WTC11 (cell line): ENCODE results near the gene ZC3H12D. TPM values are rescaled to one million over a fixed set of nuclear protein-coding genes. Genes with fewer than 3 reads are reported as not detected.
"Not testable (repeated sequence)": the region's sequence is repeated elsewhere in the genome, so short reads cannot be mapped to it uniquely, and the experiment has no call there.

Experiments used
- ATAC-seq: fragments of 200-7000 bp; cut with Tn5 transposase; 2 replicates; pipeline ENCODE4 v1.10.0; 2021; ENCODE audit warnings: mild to moderate bottlenecking, moderate library complexity
- CTCF ChIA-PET: fragments of 300-600 bp; sonication (Branson Sonifier 250); formaldehyde crosslinking; loops from one replicate; lab custom pipeline; 2021; ENCODE audit warnings: antibody characterized with exemption; lab: Charles Lee
- POLR2A ChIA-PET: fragments of 350-600 bp; sonication (Branson Sonifier 250); formaldehyde crosslinking; loops from one replicate; lab custom pipeline; 2021; ENCODE audit warnings: antibody characterized with exemption; lab: Charles Lee
- DNase-seq: peaks from one replicate; pipeline ENCODE4 v3.0.0; 2021; ENCODE audit warnings: low spot score
- H3K27ac Mint-ChIP-seq: 2 replicates; pipeline ENCODE4 v1.8.0; 2021; ENCODE audit warnings: mixed read lengths
- H3K27me3 Mint-ChIP-seq: 2 replicates; pipeline ENCODE4 v1.8.0; 2021; ENCODE audit warnings: low read depth, mild to moderate bottlenecking, moderate library complexity, mixed read lengths
- H3K36me3 Mint-ChIP-seq: 2 replicates; pipeline ENCODE4 v1.8.0; 2021; ENCODE audit warnings: mixed read lengths
- H3K4me1 Mint-ChIP-seq: 2 replicates; pipeline ENCODE4 v1.8.0; 2022; ENCODE audit warnings: mixed read lengths
- H3K4me3 Mint-ChIP-seq: 2 replicates; pipeline ENCODE4 v1.8.0; 2021; ENCODE audit warnings: mild to moderate bottlenecking, moderate library complexity, mixed read lengths
- H3K9me3 Mint-ChIP-seq: 2 replicates; pipeline ENCODE4 v1.8.0; 2021; ENCODE audit warnings: mixed read lengths
- CREM ChIP-seq: sonication (generic); formaldehyde crosslinking; IDR thresholded peaks from 2 replicates; pipeline ENCODE4 v1.8.1; 2022; ENCODE audit warnings: mild to moderate bottlenecking, missing genetic modification reagents, moderate library complexity
- ETV6 ChIP-seq: sonication (generic); formaldehyde crosslinking; IDR thresholded peaks from 2 replicates; pipeline ENCODE4 v1.8.1; 2022; ENCODE audit warnings: mild to moderate bottlenecking, missing genetic modification reagents
- MYBL2 ChIP-seq: sonication (generic); formaldehyde crosslinking; IDR thresholded peaks from 2 replicates; pipeline ENCODE4 v1.8.1; 2023; ENCODE audit warnings: mild to moderate bottlenecking, moderate library complexity, missing genetic modification reagents
- NFYB ChIP-seq: sonication (generic); formaldehyde crosslinking; conservative IDR thresholded peaks from 2 replicates; pipeline ENCODE4 v1.8.0; 2022; ENCODE audit warnings: low read depth, missing genetic modification reagents
- NR1H2 ChIP-seq: sonication (generic); formaldehyde crosslinking; IDR thresholded peaks from 2 replicates; pipeline ENCODE4 v1.9.0; 2021; ENCODE audit warnings: mild to moderate bottlenecking, moderate library complexity, missing genetic modification reagents
- PRRX2 ChIP-seq: fragments of 250-450 bp; sonication (Bioruptor Pico); IDR thresholded peaks from 2 replicates; pipeline ENCODE4 v1.8.0; 2021; ENCODE audit warnings: mild to moderate bottlenecking
- TEAD4 ChIP-seq: sonication (generic); formaldehyde crosslinking; IDR thresholded peaks from 2 replicates; pipeline ENCODE4 v1.8.0; 2022; ENCODE audit warnings: mild to moderate bottlenecking, missing genetic modification reagents
- ZNF121 ChIP-seq: sonication (generic); formaldehyde crosslinking; IDR thresholded peaks from 2 replicates; pipeline ENCODE4 v1.8.0; 2023; ENCODE audit warnings: missing genetic modification reagents
- ZNF416 ChIP-seq: fragments of 250-450 bp; sonication (Bioruptor Pico); IDR thresholded peaks from 2 replicates; pipeline ENCODE4 v1.9.0; 2021; ENCODE audit warnings: mild to moderate bottlenecking, inconsistent platforms
- ZNF671 ChIP-seq: fragments of 250-450 bp; sonication (Bioruptor Pico); IDR thresholded peaks from 2 replicates; pipeline ENCODE4 v1.8.0; 2021; ENCODE audit warnings: mild to moderate bottlenecking
- total RNA-seq: library from RNA; stranded (reverse); gene quantifications from 3 replicates; pipeline ENCODE4 v1.2.3, GENCODE V29; 2021
- TF ChIP-seq, protein P1 (sequence below): fragments of 200-600 bp; IDR thresholded peaks from 2 replicates; pipeline ENCODE4 v1.8.0; 2022; ENCODE audit warnings: antibody characterized with exemption
- TF ChIP-seq, protein P2 (sequence below): sonication (generic); formaldehyde crosslinking; IDR thresholded peaks from 2 replicates; pipeline ENCODE4 v1.8.1; 2023; ENCODE audit warnings: mild to moderate bottlenecking, missing genetic modification reagents
- TF ChIP-seq, protein P3 (sequence below): sonication (generic); formaldehyde crosslinking; IDR thresholded peaks from 2 replicates; pipeline ENCODE4 v1.8.1; 2023; ENCODE audit warnings: mild to moderate bottlenecking, missing genetic modification reagents, moderate library complexity
- TF ChIP-seq, protein P4 (sequence below): sonication (generic); formaldehyde crosslinking; IDR thresholded peaks from 2 replicates; pipeline ENCODE4 v1.8.1; 2023; ENCODE audit warnings: mild to moderate bottlenecking, missing genetic modification reagents, borderline replicate concordance
- TF ChIP-seq, protein P5 (sequence below): sonication (generic); formaldehyde crosslinking; IDR thresholded peaks from 2 replicates; pipeline ENCODE4 v1.8.1; 2023; ENCODE audit warnings: mild to moderate bottlenecking, missing genetic modification reagents, moderate library complexity
- TF ChIP-seq, protein P6 (sequence below): fragments of 250-450 bp; sonication (Bioruptor Pico); IDR thresholded peaks from 2 replicates; pipeline ENCODE4 v1.9.0; 2021; ENCODE audit warnings: moderate library complexity, mild to moderate bottlenecking, inconsistent platforms, borderline replicate concordance
- TF ChIP-seq, protein P7 (sequence below): sonication (generic); formaldehyde crosslinking; IDR thresholded peaks from 2 replicates; pipeline ENCODE4 v1.8.0; 2022; ENCODE audit warnings: mild to moderate bottlenecking, missing genetic modification reagents
- TF ChIP-seq, protein P8 (sequence below): sonication (generic); formaldehyde crosslinking; IDR thresholded peaks from 2 replicates; pipeline ENCODE4 v1.8.1; 2022; ENCODE audit warnings: low read depth, mild to moderate bottlenecking, moderate library complexity, missing genetic modification reagents, borderline replicate concordance
- TF ChIP-seq, protein P9 (sequence below): sonication (generic); formaldehyde crosslinking; IDR thresholded peaks from 2 replicates; pipeline ENCODE4 v1.8.1; 2022; ENCODE audit warnings: missing genetic modification reagents, borderline replicate concordance

Gene ZC3H12D
- total RNA-seq, 1 experiment from 2014 or later = 0.13 TPM

DNA sequence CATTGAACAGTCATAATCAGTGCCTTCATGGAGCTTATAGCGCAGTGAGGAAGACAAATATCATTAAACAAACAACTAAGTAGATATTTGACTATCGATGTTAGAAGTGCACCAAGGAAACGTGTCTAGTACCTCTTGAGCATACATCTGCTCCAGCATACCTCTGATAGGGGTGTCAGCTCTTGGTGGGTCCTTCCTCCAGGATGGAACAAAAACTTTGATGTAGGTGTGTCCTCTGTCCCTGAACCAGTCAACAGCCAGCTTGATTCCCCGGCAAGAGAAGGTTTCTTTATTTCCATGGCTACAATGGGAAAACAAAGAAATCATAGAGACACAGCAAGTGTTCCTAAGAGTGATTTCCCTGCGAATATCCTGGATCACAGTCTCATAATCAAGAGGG is 23.1 kb downstream of the ZC3H12D start:
- TF ChIP-seq, protein P1, sequence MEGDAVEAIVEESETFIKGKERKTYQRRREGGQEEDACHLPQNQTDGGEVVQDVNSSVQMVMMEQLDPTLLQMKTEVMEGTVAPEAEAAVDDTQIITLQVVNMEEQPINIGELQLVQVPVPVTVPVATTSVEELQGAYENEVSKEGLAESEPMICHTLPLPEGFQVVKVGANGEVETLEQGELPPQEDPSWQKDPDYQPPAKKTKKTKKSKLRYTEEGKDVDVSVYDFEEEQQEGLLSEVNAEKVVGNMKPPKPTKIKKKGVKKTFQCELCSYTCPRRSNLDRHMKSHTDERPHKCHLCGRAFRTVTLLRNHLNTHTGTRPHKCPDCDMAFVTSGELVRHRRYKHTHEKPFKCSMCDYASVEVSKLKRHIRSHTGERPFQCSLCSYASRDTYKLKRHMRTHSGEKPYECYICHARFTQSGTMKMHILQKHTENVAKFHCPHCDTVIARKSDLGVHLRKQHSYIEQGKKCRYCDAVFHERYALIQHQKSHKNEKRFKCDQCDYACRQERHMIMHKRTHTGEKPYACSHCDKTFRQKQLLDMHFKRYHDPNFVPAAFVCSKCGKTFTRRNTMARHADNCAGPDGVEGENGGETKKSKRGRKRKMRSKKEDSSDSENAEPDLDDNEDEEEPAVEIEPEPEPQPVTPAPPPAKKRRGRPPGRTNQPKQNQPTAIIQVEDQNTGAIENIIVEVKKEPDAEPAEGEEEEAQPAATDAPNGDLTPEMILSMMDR = no peak
- TF ChIP-seq, protein P2, sequence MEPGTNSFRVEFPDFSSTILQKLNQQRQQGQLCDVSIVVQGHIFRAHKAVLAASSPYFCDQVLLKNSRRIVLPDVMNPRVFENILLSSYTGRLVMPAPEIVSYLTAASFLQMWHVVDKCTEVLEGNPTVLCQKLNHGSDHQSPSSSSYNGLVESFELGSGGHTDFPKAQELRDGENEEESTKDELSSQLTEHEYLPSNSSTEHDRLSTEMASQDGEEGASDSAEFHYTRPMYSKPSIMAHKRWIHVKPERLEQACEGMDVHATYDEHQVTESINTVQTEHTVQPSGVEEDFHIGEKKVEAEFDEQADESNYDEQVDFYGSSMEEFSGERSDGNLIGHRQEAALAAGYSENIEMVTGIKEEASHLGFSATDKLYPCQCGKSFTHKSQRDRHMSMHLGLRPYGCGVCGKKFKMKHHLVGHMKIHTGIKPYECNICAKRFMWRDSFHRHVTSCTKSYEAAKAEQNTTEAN = no peak
- TF ChIP-seq TEAD4 (CRISPR knock-in tag) (no peak), ZNF121 (CRISPR knock-in tag) (no peak), CREM (CRISPR knock-in tag) (no peak), ETV6 (CRISPR knock-in tag) (no peak), PRRX2 (no peak), ZNF416 (no peak), NR1H2 (CRISPR knock-in tag) (no peak), MYBL2 (CRISPR knock-in tag) (no peak), ZNF671 (CRISPR knock-in tag) (no peak), NFYB (CRISPR knock-in tag) (no peak)
- TF ChIP-seq, protein P3, sequence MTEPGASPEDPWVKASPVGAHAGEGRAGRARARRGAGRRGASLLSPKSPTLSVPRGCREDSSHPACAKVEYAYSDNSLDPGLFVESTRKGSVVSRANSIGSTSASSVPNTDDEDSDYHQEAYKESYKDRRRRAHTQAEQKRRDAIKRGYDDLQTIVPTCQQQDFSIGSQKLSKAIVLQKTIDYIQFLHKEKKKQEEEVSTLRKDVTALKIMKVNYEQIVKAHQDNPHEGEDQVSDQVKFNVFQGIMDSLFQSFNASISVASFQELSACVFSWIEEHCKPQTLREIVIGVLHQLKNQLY (CRISPR knock-in tag) = no peak
- TF ChIP-seq, protein P4, sequence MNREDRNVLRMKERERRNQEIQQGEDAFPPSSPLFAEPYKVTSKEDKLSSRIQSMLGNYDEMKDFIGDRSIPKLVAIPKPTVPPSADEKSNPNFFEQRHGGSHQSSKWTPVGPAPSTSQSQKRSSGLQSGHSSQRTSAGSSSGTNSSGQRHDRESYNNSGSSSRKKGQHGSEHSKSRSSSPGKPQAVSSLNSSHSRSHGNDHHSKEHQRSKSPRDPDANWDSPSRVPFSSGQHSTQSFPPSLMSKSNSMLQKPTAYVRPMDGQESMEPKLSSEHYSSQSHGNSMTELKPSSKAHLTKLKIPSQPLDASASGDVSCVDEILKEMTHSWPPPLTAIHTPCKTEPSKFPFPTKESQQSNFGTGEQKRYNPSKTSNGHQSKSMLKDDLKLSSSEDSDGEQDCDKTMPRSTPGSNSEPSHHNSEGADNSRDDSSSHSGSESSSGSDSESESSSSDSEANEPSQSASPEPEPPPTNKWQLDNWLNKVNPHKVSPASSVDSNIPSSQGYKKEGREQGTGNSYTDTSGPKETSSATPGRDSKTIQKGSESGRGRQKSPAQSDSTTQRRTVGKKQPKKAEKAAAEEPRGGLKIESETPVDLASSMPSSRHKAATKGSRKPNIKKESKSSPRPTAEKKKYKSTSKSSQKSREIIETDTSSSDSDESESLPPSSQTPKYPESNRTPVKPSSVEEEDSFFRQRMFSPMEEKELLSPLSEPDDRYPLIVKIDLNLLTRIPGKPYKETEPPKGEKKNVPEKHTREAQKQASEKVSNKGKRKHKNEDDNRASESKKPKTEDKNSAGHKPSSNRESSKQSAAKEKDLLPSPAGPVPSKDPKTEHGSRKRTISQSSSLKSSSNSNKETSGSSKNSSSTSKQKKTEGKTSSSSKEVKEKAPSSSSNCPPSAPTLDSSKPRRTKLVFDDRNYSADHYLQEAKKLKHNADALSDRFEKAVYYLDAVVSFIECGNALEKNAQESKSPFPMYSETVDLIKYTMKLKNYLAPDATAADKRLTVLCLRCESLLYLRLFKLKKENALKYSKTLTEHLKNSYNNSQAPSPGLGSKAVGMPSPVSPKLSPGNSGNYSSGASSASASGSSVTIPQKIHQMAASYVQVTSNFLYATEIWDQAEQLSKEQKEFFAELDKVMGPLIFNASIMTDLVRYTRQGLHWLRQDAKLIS (CRISPR knock-in tag) = no peak
- TF ChIP-seq, protein P5, sequence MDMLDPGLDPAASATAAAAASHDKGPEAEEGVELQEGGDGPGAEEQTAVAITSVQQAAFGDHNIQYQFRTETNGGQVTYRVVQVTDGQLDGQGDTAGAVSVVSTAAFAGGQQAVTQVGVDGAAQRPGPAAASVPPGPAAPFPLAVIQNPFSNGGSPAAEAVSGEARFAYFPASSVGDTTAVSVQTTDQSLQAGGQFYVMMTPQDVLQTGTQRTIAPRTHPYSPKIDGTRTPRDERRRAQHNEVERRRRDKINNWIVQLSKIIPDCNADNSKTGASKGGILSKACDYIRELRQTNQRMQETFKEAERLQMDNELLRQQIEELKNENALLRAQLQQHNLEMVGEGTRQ (CRISPR knock-in tag) = no peak
- TF ChIP-seq, protein P6, sequence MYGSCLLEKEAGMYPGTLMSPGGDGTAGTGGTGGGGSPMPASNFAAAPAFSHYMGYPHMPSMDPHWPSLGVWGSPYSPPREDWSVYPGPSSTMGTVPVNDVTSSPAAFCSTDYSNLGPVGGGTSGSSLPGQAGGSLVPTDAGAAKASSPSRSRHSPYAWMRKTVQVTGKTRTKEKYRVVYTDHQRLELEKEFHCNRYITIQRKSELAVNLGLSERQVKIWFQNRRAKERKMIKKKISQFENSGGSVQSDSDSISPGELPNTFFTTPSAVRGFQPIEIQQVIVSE (CRISPR knock-in tag) = no peak
- TF ChIP-seq, protein P7, sequence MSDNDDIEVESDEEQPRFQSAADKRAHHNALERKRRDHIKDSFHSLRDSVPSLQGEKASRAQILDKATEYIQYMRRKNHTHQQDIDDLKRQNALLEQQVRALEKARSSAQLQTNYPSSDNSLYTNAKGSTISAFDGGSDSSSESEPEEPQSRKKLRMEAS = no peak
- TF ChIP-seq, protein P8, sequence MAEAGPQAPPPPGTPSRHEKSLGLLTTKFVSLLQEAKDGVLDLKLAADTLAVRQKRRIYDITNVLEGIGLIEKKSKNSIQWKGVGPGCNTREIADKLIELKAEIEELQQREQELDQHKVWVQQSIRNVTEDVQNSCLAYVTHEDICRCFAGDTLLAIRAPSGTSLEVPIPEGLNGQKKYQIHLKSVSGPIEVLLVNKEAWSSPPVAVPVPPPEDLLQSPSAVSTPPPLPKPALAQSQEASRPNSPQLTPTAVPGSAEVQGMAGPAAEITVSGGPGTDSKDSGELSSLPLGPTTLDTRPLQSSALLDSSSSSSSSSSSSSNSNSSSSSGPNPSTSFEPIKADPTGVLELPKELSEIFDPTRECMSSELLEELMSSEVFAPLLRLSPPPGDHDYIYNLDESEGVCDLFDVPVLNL (CRISPR knock-in tag) = no peak
- TF ChIP-seq, protein P9, sequence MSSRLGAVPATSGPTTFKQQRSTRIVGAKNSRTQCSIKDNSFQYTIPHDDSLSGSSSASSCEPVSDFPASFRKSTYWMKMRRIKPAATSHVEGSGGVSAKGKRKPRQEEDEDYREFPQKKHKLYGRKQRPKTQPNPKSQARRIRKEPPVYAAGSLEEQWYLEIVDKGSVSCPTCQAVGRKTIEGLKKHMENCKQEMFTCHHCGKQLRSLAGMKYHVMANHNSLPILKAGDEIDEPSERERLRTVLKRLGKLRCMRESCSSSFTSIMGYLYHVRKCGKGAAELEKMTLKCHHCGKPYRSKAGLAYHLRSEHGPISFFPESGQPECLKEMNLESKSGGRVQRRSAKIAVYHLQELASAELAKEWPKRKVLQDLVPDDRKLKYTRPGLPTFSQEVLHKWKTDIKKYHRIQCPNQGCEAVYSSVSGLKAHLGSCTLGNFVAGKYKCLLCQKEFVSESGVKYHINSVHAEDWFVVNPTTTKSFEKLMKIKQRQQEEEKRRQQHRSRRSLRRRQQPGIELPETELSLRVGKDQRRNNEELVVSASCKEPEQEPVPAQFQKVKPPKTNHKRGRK (CRISPR knock-in tag) = no peak
- no peak overlapping the region for H3K27ac Mint-ChIP-seq
- no peaks in the 10 kb centered on the region for H3K9me3 Mint-ChIP-seq
- H3K4me1 Mint-ChIP-seq = no peaks in the 10 kb centered on the region
- no peaks in the 10 kb centered on the region; the same call in 1 of the 2 replicates for H3K27me3 Mint-ChIP-seq
- H3K4me3 Mint-ChIP-seq = no peak overlapping the region
- H3K36me3 Mint-ChIP-seq = no peaks in the 10 kb centered on the region
- ChIA-PET CTCF (no interaction called here), POLR2A (no interaction called here)
- ATAC-seq = no peak
- DNase-seq = no peak

DNA sequence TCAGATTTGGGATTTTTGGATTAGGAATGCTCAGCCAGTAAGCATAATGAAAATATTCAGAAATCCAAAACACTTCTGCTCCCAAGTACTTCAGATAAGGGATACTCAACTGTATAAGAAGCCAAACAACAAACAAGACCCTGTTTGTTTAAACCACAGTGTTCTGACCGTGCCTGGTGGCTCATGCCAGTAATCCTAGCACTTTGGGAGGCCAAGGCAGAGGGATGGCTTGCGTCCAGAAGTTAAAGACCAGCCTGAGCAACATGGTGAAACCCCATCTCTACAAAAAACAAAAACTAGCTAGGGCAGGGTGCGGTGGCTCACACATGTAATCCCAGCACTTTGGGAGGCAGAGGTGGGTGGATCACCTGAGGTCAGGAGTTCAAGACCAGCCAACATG is 24.6 kb downstream of the ZC3H12D start:
- POLR2A ChIA-PET, H3K27ac Mint-ChIP-seq, H3K4me1 Mint-ChIP-seq, DNase-seq, H3K36me3 Mint-ChIP-seq, H3K9me3 Mint-ChIP-seq, H3K27me3 Mint-ChIP-seq, H3K4me3 Mint-ChIP-seq, ATAC-seq: not testable (repeated sequence)
- CTCF ChIA-PET = interaction anchor here (1.3 kb wide), 1 partner anchor 432 kb away, joined by 3 read pairs; no protein-coding TSS in a partner anchor
